K562 (cell line): ENCODE data around the gene PEF1. TPM values are rescaled to one million over a fixed set of nuclear protein-coding genes. Genes with fewer than 3 reads are reported as not detected.

Experiments
- ATAC-seq: fragments of 200-7000 bp; cut with Tn5 transposase; 3 replicates; pipeline ENCODE4 v1.9.1; 2020; ENCODE audit warnings: moderate library complexity
- BruUV-seq: library from RNA; stranded (reverse); fragments of 400-500 nt; replicated peaks from 2 replicates; lab custom pipeline; 2021; lab: Mats Ljungman, UMichigan
- CTCF ChIA-PET: fragments of 300-600 bp; formaldehyde crosslinking; extraction: SDS; loops from one replicate; lab custom pipeline; 2021; ENCODE audit warnings: low intra/inter-chr PET ratio; lab: Yijun Ruan, JAX
- POLR2A ChIA-PET: fragments of 300-600, 350-650 bp; sonication (Branson Sonifier 250); formaldehyde crosslinking; extraction: SDS; loops from one replicate; lab custom pipeline; 2021; ENCODE audit warnings: antibody characterized with exemption, inconsistent platforms; lab: Yijun Ruan, JAX
- DNase-seq, 4 experiments: peaks; one replicate each; pipeline versions ENCODE4 v3.0.0 to v3.0.0-alpha.2; 2011 to 2018; ENCODE audit warnings: low spot score in 3 of 4, mixed read lengths in 3 of 4; ENCODE audit errors: extremely low read depth in 1 of 4
- FAIRE-seq: peaks from 2 replicates; lab custom pipeline; 2011; peaks lifted over from hg19 to GRCh38; lab: Jason Lieb, UNC
- H2AFZ ChIP-seq: 2 replicates; pipeline ENCODE4 v1.6.0; 2011; ENCODE audit warnings: low read depth, low read length, control low read depth, inconsistent platforms
- H3K27ac ChIP-seq: fragments of 200-600 bp; 3 replicates; pipeline ENCODE4 v1.8.0; 2011; ENCODE audit warnings: low read depth, mild to moderate bottlenecking, control low read depth, inconsistent platforms, low read length, moderate library complexity, mixed read lengths; ENCODE audit errors: extremely low read depth
- H3K27me3 ChIP-seq, 2 experiments: fragments of 300-600 bp in 1 of 2; 2 replicates in 1 of 2; 3 replicates in 1 of 2; pipeline versions ENCODE4 v1.6.0 to v1.8.0; 2011; ENCODE audit warnings: inconsistent platforms in 2 of 2, low read length in 2 of 2, mild to moderate bottlenecking in 1 of 2, mixed read lengths in 1 of 2, moderate library complexity in 1 of 2; ENCODE audit not compliant: control insufficient read depth in 2 of 2, insufficient read depth in 2 of 2
- H3K36me3 ChIP-seq: fragments of 300-600 bp; 3 replicates; pipeline ENCODE4 v1.8.0; 2011; ENCODE audit warnings: mild to moderate bottlenecking, low read length, inconsistent platforms; ENCODE audit not compliant: control insufficient read depth, insufficient read depth
- H3K4me1 ChIP-seq, 2 experiments: fragments of 200-600 bp in 1 of 2; replicated peaks in 1 of 2; 2 replicates in 1 of 2; 3 replicates in 1 of 2; pipeline versions ENCODE4 v1.5.1 to v1.8.0; 2011; ENCODE audit warnings: inconsistent platforms in 2 of 2, low read length in 2 of 2, mild to moderate bottlenecking in 1 of 2, mixed read lengths in 1 of 2, moderate library complexity in 1 of 2; ENCODE audit not compliant: control insufficient read depth in 2 of 2, insufficient read depth in 2 of 2
- H3K4me2 ChIP-seq: 2 replicates; pipeline ENCODE4 v1.6.1; 2011; ENCODE audit warnings: low read length, control low read depth, inconsistent platforms, mixed read lengths; ENCODE audit not compliant: insufficient read depth
- H3K4me3 ChIP-seq: fragments of 200-600 bp; sonication (generic), shearing (Covaris generic); 2 replicates; pipeline ENCODE4 v1.5.1; 2016; ENCODE audit warnings: control low read depth, inconsistent platforms
- H3K79me2 ChIP-seq: fragments of 200-600 bp; 3 replicates; pipeline ENCODE4 v1.8.0; 2011; ENCODE audit warnings: low read length, inconsistent platforms; ENCODE audit not compliant: control insufficient read depth, insufficient read depth
- H3K9ac ChIP-seq, 2 experiments: 2 replicates each; pipeline versions ENCODE4 v1.6.0 to v1.6.1; 2011; ENCODE audit warnings: low read depth in 2 of 2, low read length in 2 of 2, control low read depth in 1 of 2, inconsistent platforms in 1 of 2, mild to moderate bottlenecking in 1 of 2, mixed read lengths in 1 of 2; ENCODE audit not compliant: insufficient read depth in 1 of 2
- H3K9me1 ChIP-seq: one replicate; pipeline ENCODE4 v1.6.0; 2011; ENCODE audit warnings: inconsistent platforms, mild to moderate bottlenecking, low read length, moderate library complexity; ENCODE audit not compliant: control insufficient read depth, insufficient read depth
- H3K9me3 ChIP-seq: replicated peaks from 2 replicates; pipeline ENCODE4 v1.5.1; 2011; ENCODE audit warnings: low read depth, low read length, inconsistent platforms; ENCODE audit not compliant: control insufficient read depth, insufficient read depth
- H4K20me1 ChIP-seq: replicated peaks from 2 replicates; pipeline ENCODE4 v1.6.1; 2011; ENCODE audit warnings: low read length, inconsistent platforms, mixed read lengths; ENCODE audit not compliant: control insufficient read depth, insufficient read depth
- POLR2G ChIP-seq: fragments of 200-400 bp; formaldehyde crosslinking; IDR thresholded peaks from 2 replicates; pipeline ENCODE4 v1.6.1; 2017; ENCODE audit warnings: low read depth, mild to moderate bottlenecking, antibody characterized with exemption, low read length, moderate library complexity
- RBM14 ChIP-seq: fragments of 200-400 bp; formaldehyde crosslinking; IDR thresholded peaks from 2 replicates; pipeline ENCODE4 v1.6.1; 2018; ENCODE audit warnings: low read depth, mild to moderate bottlenecking, low read length, moderate library complexity, borderline replicate concordance; ENCODE audit not compliant: insufficient read depth
- ZNF143 ChIP-seq: sonication (generic); formaldehyde crosslinking; IDR thresholded peaks from 2 replicates; pipeline ENCODE4 v1.9.0; 2022; ENCODE audit warnings: mild to moderate bottlenecking, missing genetic modification reagents
- WGBS: fragments of 100-300 bp; shearing (Covaris generic); methylation state at CpG from one replicate; pipeline ENCODE4 v1.1.6; 2016; ENCODE audit warnings: low coverage, mixed read lengths; ENCODE audit not compliant: insufficient coverage; ENCODE audit errors: missing lambda C conversion rate; 5-methylcytosine and 5-hydroxymethylcytosine counted together
- in situ Hi-C: fragments of 300-500 bp; cut with MboI; formaldehyde crosslinking; loops from 4 replicates; pipeline ENCODE4 v1.15.0; 2018; ENCODE audit warnings: inconsistent platforms, mixed read lengths
- intact Hi-C: fragments of 100-400 bp; cut with micrococcal nuclease; formaldehyde crosslinking; loops from 2 replicates; pipeline ENCODE4 v1.14.2; 2022
- polyA plus RNA-seq, 8 experiments: library from polyadenylated mRNA; depleted of rRNA in 4 of 8; stranded (reverse) in 5 of 8; unstranded in 3 of 8; fragments of >200 nt; fragmentation: Nextera tagmentation in 2 of 8; fragmentation: Illumina TruSeq in 1 of 8; extraction: Ambion mirVana in 2 of 8; extraction: Trizol in 1 of 8; gene quantifications; 2 replicates each; pipeline versions ENCODE4 v1.2.1 to v1.2.3, GENCODE V29; 2011 to 2014; ENCODE audit warnings: inconsistent platforms in 1 of 8, missing spikeins in 1 of 8
- total RNA-seq, 7 experiments: library from RNA; depleted of rRNA in 6 of 7; stranded (reverse); fragments of >200 nt in 6 of 7; fragmentation: Illumina TruSeq in 2 of 7; extraction: Trizol in 2 of 7; gene quantifications; 2 replicates each; pipeline versions ENCODE4 v1.2.1 to v1.2.3, GENCODE V29; 2011 to 2021; ENCODE audit warnings: low replicate concordance in 1 of 7
- TF ChIP-seq, protein P1 (sequence below): sonication (generic); formaldehyde crosslinking; IDR thresholded peaks from 2 replicates; pipeline ENCODE4 v1.9.0; 2022; ENCODE audit warnings: mild to moderate bottlenecking, missing genetic modification reagents

The PEF1 gene
- total and polyA plus RNA-seq, 9 of the 15 experiments (the other 6 are each of a cell fraction or from before 2014, with no cell fraction given): 26.3 to 95.5 (median 61.9) TPM

DNA sequence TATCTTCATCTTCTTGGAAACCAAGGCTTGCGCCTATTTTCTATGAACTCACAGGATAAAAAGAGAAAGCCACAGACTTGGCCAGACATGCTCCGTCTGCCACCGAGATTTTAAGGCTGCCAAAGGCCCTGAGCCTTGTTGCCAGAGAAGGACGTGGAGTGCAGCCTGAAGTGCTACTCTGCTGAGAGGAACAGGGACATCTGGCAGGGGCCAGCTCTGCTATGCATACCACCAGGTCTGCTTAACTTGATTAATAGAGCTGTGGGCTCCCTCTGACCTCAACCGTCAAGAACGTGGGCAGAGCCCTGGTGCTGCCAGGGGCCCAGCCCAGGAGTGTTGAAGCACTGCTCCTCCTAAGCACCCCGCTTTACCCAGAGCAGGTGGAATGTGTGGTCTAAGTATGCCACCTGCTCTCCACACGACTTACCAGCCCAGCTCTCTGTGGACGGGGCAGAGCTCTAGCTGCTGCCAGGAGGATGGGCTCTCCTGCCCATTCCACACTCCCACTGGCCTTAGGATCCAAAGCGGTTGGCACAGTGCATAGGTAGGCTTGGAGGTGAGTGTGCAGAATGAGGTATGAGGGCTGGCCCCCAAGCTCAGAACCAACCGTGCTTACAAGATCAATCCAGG, 16.6 kb downstream of the PEF1 start (continued):
- TF ChIP-seq, protein P1, sequence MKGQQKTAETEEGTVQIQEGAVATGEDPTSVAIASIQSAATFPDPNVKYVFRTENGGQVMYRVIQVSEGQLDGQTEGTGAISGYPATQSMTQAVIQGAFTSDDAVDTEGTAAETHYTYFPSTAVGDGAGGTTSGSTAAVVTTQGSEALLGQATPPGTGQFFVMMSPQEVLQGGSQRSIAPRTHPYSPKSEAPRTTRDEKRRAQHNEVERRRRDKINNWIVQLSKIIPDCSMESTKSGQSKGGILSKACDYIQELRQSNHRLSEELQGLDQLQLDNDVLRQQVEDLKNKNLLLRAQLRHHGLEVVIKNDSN (CRISPR knock-in tag): no peak
- TF ChIP-seq RBM14: no peak
- TF ChIP-seq, all 486 proteins: peak for 0

DNA sequence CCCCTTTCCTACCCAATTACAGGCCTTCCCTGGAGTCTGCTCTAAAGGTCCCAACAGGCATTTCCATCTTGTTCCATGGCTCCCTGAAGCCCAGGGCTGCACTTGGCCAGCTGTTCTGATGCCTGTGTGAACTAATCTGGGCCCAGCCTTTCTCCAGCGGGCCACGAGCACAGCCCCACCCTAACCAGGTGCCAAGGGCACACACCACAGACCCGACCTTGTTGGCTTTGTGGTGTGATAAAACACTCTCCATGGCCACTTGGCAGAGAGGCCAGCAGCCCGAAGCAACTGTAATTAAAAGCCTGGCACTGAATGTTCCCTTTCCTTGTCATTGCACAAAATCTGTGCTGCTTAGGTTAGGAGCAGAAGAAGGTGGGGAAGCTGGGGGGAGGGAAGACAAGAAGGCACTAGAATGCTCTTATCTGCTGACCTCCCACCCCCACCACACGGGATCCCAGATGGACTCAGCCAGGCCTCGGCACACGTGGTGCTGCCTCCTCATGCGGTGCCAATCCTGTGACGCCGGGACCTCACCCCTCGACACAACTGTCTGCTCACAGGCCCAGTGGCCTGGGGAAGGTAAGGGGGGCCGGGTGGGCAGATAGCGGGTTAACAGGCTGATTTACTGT, 17.3 kb downstream of the PEF1 start:
- Histone ChIP-seq H2AFZ (no peak overlapping the region), H3K9me1 (no peaks in the 10 kb centered on the region), H3K4me2 (no peak overlapping the region), H3K27me3 (no peaks in the 10 kb centered on the region), H4K20me1 (peaks cover 6% of the 10 kb centered on the region; the same call in 1 of the 2 replicates), H3K4me3 (no peak overlapping the region), H3K9ac (peak overlapping the region in 1 of 2 experiments; percentile 47; a peak in 1 of 4 replicates), H3K27ac (no peak overlapping the region), H3K4me1 (peaks cover 0 to 15% of the 10 kb centered on the region in 2 experiments; a peak in 3 of 5 replicates), H3K36me3 (peaks cover 43% of the 10 kb centered on the region; the same call in 2 of the 3 replicates), H3K79me2 (no peaks in the 10 kb centered on the region), H3K9me3 (no peaks in the 10 kb centered on the region)
- 48% methylated on average over 13 of the region's 13 CpGs for WGBS
- ATAC-seq (no peak), DNase-seq (peak in 2 of 4 experiments; percentile 31), FAIRE-seq (no peak)
- intact Hi-C loops (no loop called here), in situ Hi-C loops (no loop called here)
- no TSS peak for BruUV-seq
- TF ChIP-seq POLR2G: 0 out of 2 replicates have a peak, but pooled peaks have one; percentile 20
- no peak for TF ChIP-seq ZNF143 (CRISPR knock-in tag)
- POLR2A ChIA-PET: interaction anchor here (0.6 to 6.4 kb wide), 4 partner anchors 11 to 967 kb away, joined by 3 to 47 read pairs (median 6); partner anchors contain the start of gene PEF1
- CTCF ChIA-PET: no interaction called here
